GM23248 (cell line): ENCODE data around the gene DHCR24. TPM values are rescaled to one million over a fixed set of nuclear protein-coding genes. Genes with fewer than 3 reads are reported as not detected.
A peak's percentile ranks its signal among the peaks of the same experiment; 100 is the strongest.

ENCODE experiments used
- DNase-seq: peaks from one replicate; pipeline ENCODE4 v3.0.0-alpha.2; 2015
- H2AFZ ChIP-seq: fragments of 200-600 bp; sonication (generic); 2 replicates; pipeline ENCODE4 v1.6.1; 2016; ENCODE audit warnings: antibody characterized with exemption
- H3F3A ChIP-seq: fragments of 200-600 bp; sonication (generic); 2 replicates; pipeline ENCODE4 v1.6.1; 2016; ENCODE audit warnings: mild to moderate bottlenecking, antibody characterized with exemption, mixed run types; ENCODE audit not compliant: insufficient read depth
- H3K27ac ChIP-seq: fragments of 200-600 bp; sonication (generic); 2 replicates; pipeline ENCODE4 v1.5.1; 2016; ENCODE audit warnings: mild to moderate bottlenecking
- H3K27me3 ChIP-seq: fragments of 200-600 bp; sonication (generic); replicated peaks from 2 replicates; pipeline ENCODE4 v1.6.1; 2016; ENCODE audit warnings: mild to moderate bottlenecking; ENCODE audit not compliant: insufficient read depth
- H3K36me3 ChIP-seq: fragments of 200-600 bp; sonication (generic); 2 replicates; pipeline ENCODE4 v1.6.1; 2016; ENCODE audit warnings: low read depth, mild to moderate bottlenecking
- H3K4me1 ChIP-seq: fragments of 200-600 bp; sonication (generic); 2 replicates; pipeline ENCODE4 v1.6.1; 2016; ENCODE audit warnings: mild to moderate bottlenecking; ENCODE audit not compliant: insufficient read depth
- H3K4me2 ChIP-seq: fragments of 200-600 bp; sonication (generic); one replicate; pipeline ENCODE4 v1.6.1; 2016; ENCODE audit warnings: mild to moderate bottlenecking; ENCODE audit not compliant: unreplicated experiment
- H3K4me3 ChIP-seq: fragments of 200-600 bp; sonication (generic); 2 replicates; pipeline ENCODE4 v1.5.1; 2016; ENCODE audit warnings: mild to moderate bottlenecking
- H3K79me2 ChIP-seq: fragments of 200-600 bp; sonication (generic); 2 replicates; pipeline ENCODE4 v1.6.1; 2016; ENCODE audit warnings: mild to moderate bottlenecking; ENCODE audit not compliant: insufficient read depth
- H3K9ac ChIP-seq: fragments of 200-600 bp; sonication (generic); 2 replicates; pipeline ENCODE4 v1.6.1; 2016; ENCODE audit warnings: mild to moderate bottlenecking
- H3K9me2 ChIP-seq: fragments of 200-600 bp; sonication (generic); 2 replicates; pipeline ENCODE4 v1.6.1; 2016; ENCODE audit warnings: mixed run types, mild to moderate bottlenecking, moderate library complexity; ENCODE audit not compliant: insufficient read depth
- H3K9me3 ChIP-seq: fragments of 200-600 bp; sonication (generic); one replicate; pipeline ENCODE4 v1.6.1; 2017; ENCODE audit warnings: low read depth
- H4K20me1 ChIP-seq: fragments of 200-600 bp; sonication (generic); 2 replicates; pipeline ENCODE4 v1.6.0; 2016; ENCODE audit not compliant: insufficient read depth
- EZH2 ChIP-seq: fragments of 200-600 bp; sonication (generic); IDR thresholded peaks from 2 replicates; pipeline ENCODE4 v1.6.1; 2018; ENCODE audit warnings: antibody characterized with exemption, mild to moderate bottlenecking; ENCODE audit not compliant: insufficient read depth, poor library complexity, severe bottlenecking
- EZH2phosphoT487 ChIP-seq: fragments of 200-600 bp; sonication (generic); IDR thresholded peaks from 2 replicates; pipeline ENCODE4 v1.6.1; 2018; ENCODE audit warnings: antibody characterized with exemption, moderate library complexity, mild to moderate bottlenecking, low read depth; ENCODE audit not compliant: insufficient read depth
- WGBS, 2 experiments: methylation state at CpG; one replicate each; pipeline ENCODE4 v1.1.6; 2015 to 2017; ENCODE audit warnings: low lambda C conversion rate in 2 of 2, low coverage in 1 of 2; ENCODE audit errors: missing lambda C conversion rate in 2 of 2; 5-methylcytosine and 5-hydroxymethylcytosine counted together
- in situ Hi-C: fragments of 300-500 bp; cut with MboI; formaldehyde crosslinking; loops from 2 replicates; pipeline ENCODE4 v1.15.0; 2020
- polyA plus RNA-seq: library from polyadenylated mRNA; unstranded; fragments of >200 nt; fragmentation: Nextera tagmentation; extraction: Ambion mirVana; gene quantifications from 2 replicates; pipeline ENCODE4 v1.2.1, GENCODE V29; 2016
- total RNA-seq: library from RNA; depleted of rRNA; stranded (reverse); fragments of >200 nt; shearing (Covaris generic); gene quantifications from 2 replicates; pipeline ENCODE4 v1.2.3, GENCODE V29; 2014

DHCR24 gene
- total and polyA plus RNA-seq, 2 experiments from 2014 or later: 42.5 to 63.4 TPM

DNA sequence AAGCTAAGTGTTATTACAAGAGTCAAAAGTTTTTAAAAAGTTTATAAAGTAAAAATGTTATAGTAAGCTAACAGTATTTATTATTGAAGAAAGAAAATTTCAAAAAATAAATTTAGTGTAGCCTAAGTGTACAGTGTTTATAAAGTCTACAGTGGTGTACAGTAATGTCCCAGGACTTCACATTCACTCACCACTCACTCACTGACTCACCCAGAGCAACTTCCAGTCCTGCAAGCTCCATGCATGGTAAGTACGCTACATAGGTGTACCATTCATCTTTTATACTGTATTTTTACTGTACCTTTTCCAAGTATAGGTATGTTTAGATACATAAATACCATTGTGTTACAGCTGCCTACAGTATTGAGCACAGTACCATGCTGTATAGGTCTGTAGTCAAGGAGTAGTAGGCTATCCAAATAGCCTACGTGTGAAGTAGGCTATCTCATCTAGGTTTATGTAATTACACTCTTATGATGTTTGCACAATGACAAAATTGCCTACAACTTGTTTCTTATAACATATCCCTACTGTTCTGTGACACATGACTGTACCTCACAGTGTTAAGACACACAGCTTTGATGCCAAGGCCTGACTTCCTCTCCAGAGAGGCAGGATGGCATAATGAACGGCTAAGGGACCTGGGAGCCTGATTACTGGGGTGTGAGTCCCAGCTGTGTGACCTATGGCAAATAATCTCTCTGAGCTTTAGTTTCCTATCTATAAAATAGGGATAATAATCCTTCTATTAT lies 12.7 kb downstream of the DHCR24 start:
- DNase-seq: peak; percentile 39
- Histone ChIP-seq H3K27ac (no peak overlapping the region), H3K4me3 (no peak overlapping the region), H3K9ac (no peak overlapping the region), H3K36me3 (peaks cover 15% of the 10 kb centered on the region), H3K79me2 (no peaks in the 10 kb centered on the region), H4K20me1 (no peaks in the 10 kb centered on the region), H2AFZ (no peak overlapping the region), H3K4me2 (no peak overlapping the region), H3K4me1 (peaks cover 21% of the 10 kb centered on the region), H3K27me3 (no peaks in the 10 kb centered on the region), H3K9me3 (no peaks in the 10 kb centered on the region), H3F3A (peaks cover 14% of the 10 kb centered on the region; the same call in 1 of the 2 replicates), H3K9me2 (no peaks in the 10 kb centered on the region)
- TF ChIP-seq EZH2phosphoT487 (no peak), EZH2 (no peak)
- in situ Hi-C loops: no loop called here
- 80 to 83% methylated on average over 3 of the region's 3 CpGs for WGBS, 2 experiments

DNA sequence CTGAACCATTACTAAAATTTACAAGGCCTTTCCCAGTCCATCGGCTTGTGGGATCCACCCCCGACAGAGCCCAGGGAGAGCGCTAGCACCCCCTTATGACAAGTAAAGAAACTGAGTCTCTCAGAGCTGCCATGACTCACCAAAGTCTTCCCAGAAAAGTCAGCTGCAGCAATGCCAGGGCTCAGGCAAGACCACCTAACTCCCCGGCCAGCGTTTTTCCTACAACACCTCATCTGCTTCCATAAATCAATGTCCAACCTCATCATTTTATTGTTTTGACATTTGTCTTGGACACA lies 15.0 kb downstream of the DHCR24 start:
- no peak for DNase-seq
- no peak for TF ChIP-seq EZH2phosphoT487
- TF ChIP-seq EZH2: no peak
- Histone ChIP-seq H3K9me2 (no peaks in the 10 kb centered on the region), H2AFZ (no peak overlapping the region), H4K20me1 (no peaks in the 10 kb centered on the region), H3K9ac (no peak overlapping the region), H3K4me2 (no peak overlapping the region), H3F3A (peaks cover 13% of the 10 kb centered on the region; the same call in 1 of the 2 replicates), H3K9me3 (no peaks in the 10 kb centered on the region), H3K79me2 (no peaks in the 10 kb centered on the region), H3K4me3 (no peak overlapping the region), H3K27ac (no peak overlapping the region), H3K4me1 (peaks cover 21% of the 10 kb centered on the region), H3K36me3 (peaks cover 15% of the 10 kb centered on the region), H3K27me3 (no peaks in the 10 kb centered on the region)
- in situ Hi-C loops: no loop called here
- WGBS, 2 experiments: 74 to 81% methylated on average over 5 of the region's 5 CpGs

DNA sequence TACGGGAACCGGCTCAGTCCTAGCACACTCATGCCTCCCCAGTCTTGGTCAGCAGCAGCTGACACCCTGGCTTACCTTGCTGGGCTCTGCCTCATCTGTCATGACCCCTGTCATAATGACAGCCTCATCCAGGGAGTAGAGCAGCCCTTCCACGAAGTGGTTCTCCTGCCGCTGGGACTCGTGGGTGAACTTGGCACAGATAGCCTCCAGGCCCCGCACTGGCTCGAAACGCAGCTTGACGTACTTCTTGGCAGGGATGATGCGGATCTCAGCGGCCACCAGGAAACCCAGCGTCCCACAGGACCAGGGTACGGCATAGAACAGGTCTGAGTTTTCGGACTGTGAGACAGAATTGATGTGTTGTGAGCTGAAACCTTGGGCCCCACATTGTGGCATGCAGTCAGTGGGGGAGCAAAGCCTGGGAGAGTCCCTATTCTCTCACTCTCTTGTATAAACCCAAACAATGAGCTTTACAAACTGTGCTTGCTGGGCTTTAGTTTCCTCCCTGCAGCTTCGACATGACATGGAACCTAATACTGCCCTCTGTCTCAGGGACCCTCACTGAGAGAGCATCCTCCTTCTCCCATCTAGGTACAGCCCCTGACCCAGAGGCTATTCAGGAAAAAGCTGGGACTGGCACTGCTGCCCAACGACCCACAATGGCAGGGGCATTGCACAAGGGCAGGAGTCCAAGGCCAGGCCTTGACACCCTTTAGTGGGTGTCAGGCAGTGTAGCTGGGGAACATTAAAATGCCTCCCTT lies 15.5 kb downstream of the DHCR24 start:
- H3K9ac ChIP-seq: no peak overlapping the region
- WGBS, 2 experiments: 89 to 92% methylated on average over 16 of the region's 16 CpGs
- H3K79me2 ChIP-seq: no peaks in the 10 kb centered on the region
- no peaks in the 10 kb centered on the region for H3K9me3 ChIP-seq
- no peaks in the 10 kb centered on the region for H4K20me1 ChIP-seq
- H3K4me3 ChIP-seq: no peak overlapping the region
- in situ Hi-C loops: no loop called here
- H3K36me3 ChIP-seq: peaks cover 15% of the 10 kb centered on the region
- DNase-seq: no peak
- H3K27ac ChIP-seq: no peak overlapping the region
- H3K4me1 ChIP-seq: peaks cover 18% of the 10 kb centered on the region
- H3K9me2 ChIP-seq: no peaks in the 10 kb centered on the region
- TF ChIP-seq EZH2phosphoT487 (no peak), EZH2 (no peak)
- H3K4me2 ChIP-seq: no peak overlapping the region
- no peaks in the 10 kb centered on the region for H3K27me3 ChIP-seq
- peaks cover 8% of the 10 kb centered on the region; the same call in 1 of the 2 replicates for H3F3A ChIP-seq
- no peak overlapping the region for H2AFZ ChIP-seq

DNA sequence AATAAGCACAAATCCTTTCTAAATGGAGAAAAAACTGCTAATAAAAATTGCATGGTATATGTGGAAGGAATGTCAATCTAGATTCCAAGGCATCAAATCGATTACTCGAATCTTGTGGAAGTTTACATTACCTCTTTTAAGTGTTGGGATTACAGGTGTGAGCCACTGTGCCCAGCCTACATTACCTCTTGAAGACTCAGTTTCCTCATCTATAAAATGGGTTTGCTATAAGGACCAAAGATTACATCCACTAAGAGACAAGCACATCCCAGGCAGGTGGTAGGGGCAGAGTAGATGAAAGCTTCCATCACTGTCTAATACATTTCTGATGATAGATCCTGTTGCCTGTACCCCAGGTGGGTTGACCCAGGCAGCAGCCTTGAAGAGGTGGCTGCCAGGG lies 16.1 kb downstream of the DHCR24 start:
- peaks cover 2% of the 10 kb centered on the region; the same call in 1 of the 2 replicates for H3F3A ChIP-seq
- H3K9me2 ChIP-seq: no peaks in the 10 kb centered on the region
- H3K4me2 ChIP-seq: no peak overlapping the region
- no peak for DNase-seq
- in situ Hi-C loops: no loop called here
- TF ChIP-seq EZH2 (no peak), EZH2phosphoT487 (no peak)
- H3K36me3 ChIP-seq: peaks cover 15% of the 10 kb centered on the region
- no peak overlapping the region for H3K4me3 ChIP-seq
- no peak overlapping the region for H3K27ac ChIP-seq
- no peaks in the 10 kb centered on the region for H3K27me3 ChIP-seq
- no peaks in the 10 kb centered on the region for H3K9me3 ChIP-seq
- WGBS, 2 experiments: 98% methylated on average over 2 of the region's 2 CpGs
- H3K79me2 ChIP-seq: no peaks in the 10 kb centered on the region
- H2AFZ ChIP-seq: no peak overlapping the region
- no peak overlapping the region for H3K9ac ChIP-seq
- peaks cover 12% of the 10 kb centered on the region for H3K4me1 ChIP-seq
- no peaks in the 10 kb centered on the region for H4K20me1 ChIP-seq
